BLaER1 treated with 17β-estradiol and CSF1 and Interleukin-3, amounts not matched to agents 10 nM and 100 nM (cell line): ENCODE measurements around the gene RCAN3.
A peak's percentile ranks its signal among the peaks of the same experiment; 100 is the strongest.

Source experiments
- H3K27ac ChIP-seq, 11 experiments: shearing (Covaris generic); formaldehyde crosslinking; 2 replicates each; pipeline ENCODE4 v1.8.1; 2022
- H3K27me3 ChIP-seq, 11 experiments: shearing (Covaris generic); formaldehyde crosslinking; 2 replicates each; pipeline ENCODE4 v1.8.1; 2022
- H3K36me3 ChIP-seq, 11 experiments: shearing (Covaris generic); formaldehyde crosslinking; 2 replicates each; pipeline ENCODE4 v1.8.1; 2022
- H3K4me1 ChIP-seq, 10 experiments: shearing (Covaris generic); formaldehyde crosslinking; 2 replicates each; pipeline ENCODE4 v1.8.1; 2022
- H3K4me2 ChIP-seq, 11 experiments: shearing (Covaris generic); formaldehyde crosslinking; 2 replicates each; pipeline ENCODE4 v1.8.1; 2022
- H3K4me3 ChIP-seq, 10 experiments: shearing (Covaris generic); formaldehyde crosslinking; 2 replicates each; pipeline ENCODE4 v1.8.1; 2022
- H3K9ac ChIP-seq, 11 experiments: shearing (Covaris generic); formaldehyde crosslinking; 2 replicates each; pipeline ENCODE4 v1.8.1; 2022
- H3K9me3 ChIP-seq, 11 experiments: shearing (Covaris generic); formaldehyde crosslinking; replicated peaks in 1 of 11; 2 replicates each; pipeline ENCODE4 v1.8.1; 2022
- H4K20me1 ChIP-seq, 11 experiments: shearing (Covaris generic); formaldehyde crosslinking; 2 replicates each; pipeline ENCODE4 v1.8.1; 2022
- Cebpa-rat ChIP-seq, 11 experiments: shearing (Covaris generic); IDR thresholded peaks; 2 replicates each; pipeline ENCODE4 v1.8.1; 2022

Gene RCAN3

DNA sequence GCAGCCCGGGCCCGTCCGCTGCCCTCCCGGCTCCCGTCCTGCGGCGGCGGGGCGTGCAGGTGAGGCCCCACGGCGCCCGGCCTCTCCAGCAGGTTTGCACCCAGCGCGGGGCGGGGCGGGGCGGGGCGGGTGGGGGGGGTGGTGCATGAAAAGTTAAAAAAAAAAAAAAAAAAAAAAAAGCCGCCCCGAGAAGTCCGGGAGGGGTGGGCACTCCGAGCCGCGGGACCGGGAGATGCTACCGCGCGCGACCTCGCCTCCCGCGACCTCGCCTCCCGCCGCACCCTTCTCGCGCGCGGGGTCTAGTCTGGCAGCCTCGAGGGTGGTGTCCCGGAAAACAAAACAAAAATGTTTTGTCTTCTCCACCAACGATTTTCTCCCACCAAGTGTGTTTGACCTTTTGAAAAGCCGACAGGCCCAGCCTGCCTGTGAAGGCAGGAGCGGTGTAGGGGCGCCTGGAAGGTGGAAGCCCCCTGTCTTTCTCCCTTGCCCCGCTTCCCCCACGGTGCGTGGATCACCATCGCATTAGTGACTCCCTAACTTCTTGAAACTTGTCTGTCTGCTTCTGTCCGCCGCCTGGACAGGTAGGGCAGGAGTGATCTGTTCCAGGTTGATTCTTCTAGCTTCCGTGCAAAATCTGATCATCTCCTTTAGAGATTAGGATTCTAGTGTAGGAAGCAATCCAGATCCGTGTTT lies 569 bp downstream of the RCAN3 start:
- no peaks in the 10 kb centered on the region for H3K36me3 ChIP-seq
- H3K4me1 ChIP-seq, result peaks cover 16 to 26% (median 23%) of the 10 kb centered on the region in 10 experiments
- TF ChIP-seq Cebpa-rat (IDR thresholded peaks at IDR 0.05), result no peak
- no peaks in the 10 kb centered on the region for H3K9me3 ChIP-seq
- peak overlapping the region in 2 of 11 experiments; percentile 79 to 82; a peak in 2 of 22 replicates for H3K27ac ChIP-seq
- peak overlapping the region in 10 of 11 experiments; percentile 71 to 91 (median 79); a peak in 18 of 22 replicates for H3K9ac ChIP-seq
- H3K27me3 ChIP-seq, result peaks cover 21 to 56% (median 44%) of the 10 kb centered on the region in 11 experiments
- H3K4me2 ChIP-seq, result peak overlapping the region; percentile 70 to 96 (median 93)
- H3K4me3 ChIP-seq, result peak overlapping the region; percentile 66 to 83 (median 74)
- peaks cover 0 to 3% (median 0%) of the 10 kb centered on the region in 11 experiments; a peak in 1 of 22 replicates for H4K20me1 ChIP-seq

- peak overlapping the region in 3 of 10 experiments; percentile 68 to 83 (median 81); a peak in 5 of 20 replicates for H3K4me3 ChIP-seq
- H3K27me3 ChIP-seq, result peaks cover 21 to 56% (median 44%) of the 10 kb centered on the region in 11 experiments
- peaks cover 0 to 3% (median 0%) of the 10 kb centered on the region in 11 experiments; a peak in 1 of 22 replicates for H4K20me1 ChIP-seq
- no peak overlapping the region for H3K9ac ChIP-seq
- no peaks in the 10 kb centered on the region for H3K9me3 ChIP-seq
- no peak overlapping the region for H3K27ac ChIP-seq
- peak overlapping the region in 5 of 11 experiments; percentile 90 to 96 (median 93); a peak in 10 of 22 replicates for H3K4me2 ChIP-seq
- TF ChIP-seq Cebpa-rat (IDR thresholded peaks at IDR 0.05), result no peak
- H3K36me3 ChIP-seq, result no peaks in the 10 kb centered on the region
- H3K4me1 ChIP-seq, result peaks cover 16 to 26% (median 23%) of the 10 kb centered on the region in 10 experiments
Observed at GRCh38 chr1:24503870-24504523, 1.4 kb downstream of the RCAN3 start.

DNA sequence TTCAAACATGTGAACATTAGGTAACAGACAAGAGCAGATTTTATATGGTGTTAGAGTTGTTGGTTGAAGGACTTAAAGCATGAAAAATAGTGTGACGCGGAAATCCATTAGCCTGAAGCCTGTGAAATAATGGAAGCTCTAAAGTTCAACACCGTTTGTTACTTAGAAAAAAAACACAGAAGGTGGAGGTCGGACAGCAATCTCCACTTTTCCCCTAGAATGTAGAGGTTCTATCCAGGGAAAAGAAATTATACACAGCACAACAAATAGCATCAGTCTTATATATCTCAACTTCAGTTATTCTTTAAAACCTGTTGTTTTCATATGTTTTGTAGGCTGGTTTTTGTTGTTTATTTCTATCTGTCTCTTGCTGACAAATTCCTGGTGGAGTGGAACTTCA lies 1.9 kb downstream of the RCAN3 start:
- Histone ChIP-seq H3K9me3 (no peaks in the 10 kb centered on the region), H3K27ac (no peak overlapping the region), H3K4me1 (peaks cover 16 to 26% (median 23%) of the 10 kb centered on the region in 10 experiments), H3K4me3 (no peak overlapping the region), H3K27me3 (peaks cover 21 to 56% (median 44%) of the 10 kb centered on the region in 11 experiments), H3K9ac (no peak overlapping the region), H3K36me3 (no peaks in the 10 kb centered on the region), H4K20me1 (peaks cover 0 to 3% (median 0%) of the 10 kb centered on the region in 11 experiments; a peak in 1 of 22 replicates), H3K4me2 (no peak overlapping the region; a peak in 1 of 22 replicates)
- TF ChIP-seq Cebpa-rat (IDR thresholded peaks at IDR 0.05), result no peak

- H3K9me3 ChIP-seq, result no peaks in the 10 kb centered on the region
- peaks cover 14 to 22% (median 20%) of the 10 kb centered on the region in 10 experiments for H3K4me1 ChIP-seq
- peaks cover 0 to 3% (median 0%) of the 10 kb centered on the region in 11 experiments; a peak in 2 of 22 replicates for H4K20me1 ChIP-seq
- TF ChIP-seq Cebpa-rat (IDR thresholded peaks at IDR 0.05), result no peak
- H3K36me3 ChIP-seq, result no peaks in the 10 kb centered on the region
- H3K27ac ChIP-seq, result no peak overlapping the region
- no peak overlapping the region for H3K4me2 ChIP-seq
- no peak overlapping the region for H3K9ac ChIP-seq
- no peak overlapping the region for H3K4me3 ChIP-seq
- peaks cover 21 to 56% (median 44%) of the 10 kb centered on the region in 11 experiments for H3K27me3 ChIP-seq
Observed at GRCh38 chr1:24505816-24506215, 3.2 kb downstream of the RCAN3 start.

DNA sequence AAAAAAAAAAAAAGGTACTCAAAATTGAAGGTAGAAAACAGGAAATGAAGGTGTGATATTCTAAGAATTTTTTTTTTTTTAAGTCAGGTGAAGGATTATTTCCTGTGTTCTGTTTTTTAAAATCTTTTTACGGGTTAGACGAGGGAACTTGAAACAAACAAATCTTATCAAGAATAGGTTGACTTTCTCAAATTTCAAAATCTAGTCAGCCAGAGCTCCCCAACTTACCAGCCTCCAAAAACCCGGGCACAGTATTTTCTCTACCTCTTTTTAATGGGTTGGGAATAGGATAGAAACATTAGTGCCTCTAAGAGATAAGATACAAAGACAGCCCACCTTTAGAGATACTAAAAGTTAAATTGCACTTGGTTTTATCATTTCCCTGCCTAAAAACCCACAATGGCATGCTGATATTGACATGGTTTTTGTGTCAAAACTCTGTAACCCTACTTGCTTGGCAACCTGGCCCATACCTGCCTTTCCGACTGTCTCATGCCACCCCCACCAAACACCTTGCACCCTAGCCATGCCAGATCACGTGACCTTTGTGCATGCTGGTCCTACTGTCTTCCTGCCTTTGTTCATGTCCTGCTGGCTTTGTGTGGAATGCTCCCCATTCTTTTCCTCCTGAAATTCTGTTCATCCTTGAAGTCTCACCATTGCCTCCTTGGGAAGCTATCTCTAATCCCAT lies 4.2 kb downstream of the RCAN3 start:
- Histone ChIP-seq H3K9me3 (no peaks in the 10 kb centered on the region), H3K27me3 (peaks cover 21 to 49% (median 38%) of the 10 kb centered on the region in 11 experiments), H3K36me3 (no peaks in the 10 kb centered on the region), H3K27ac (no peak overlapping the region), H3K4me2 (no peak overlapping the region), H3K4me3 (no peak overlapping the region), H3K9ac (no peak overlapping the region), H4K20me1 (peaks cover 0 to 3% (median 0%) of the 10 kb centered on the region in 11 experiments; a peak in 2 of 22 replicates), H3K4me1 (peaks cover 4 to 12% (median 10%) of the 10 kb centered on the region in 10 experiments)
- TF ChIP-seq Cebpa-rat (IDR thresholded peaks at IDR 0.05), result no peak

GRCh38 chr1:24507405-24507804 lies 4.8 kb downstream of the RCAN3 start:
- Histone ChIP-seq H3K9me3 (no peaks in the 10 kb centered on the region), H3K27ac (no peak overlapping the region), H3K27me3 (peaks cover 21 to 43% (median 32%) of the 10 kb centered on the region in 11 experiments), H3K4me1 (peaks cover 0 to 10% (median 5%) of the 10 kb centered on the region in 10 experiments; a peak in 13 of 20 replicates), H3K4me3 (no peak overlapping the region), H3K4me2 (no peak overlapping the region), H3K36me3 (no peaks in the 10 kb centered on the region), H3K9ac (no peak overlapping the region), H4K20me1 (peaks cover 0 to 3% (median 0%) of the 10 kb centered on the region in 11 experiments; a peak in 2 of 22 replicates)
- no peak for TF ChIP-seq Cebpa-rat (IDR thresholded peaks at IDR 0.05)

- no peak for TF ChIP-seq Cebpa-rat (IDR thresholded peaks at IDR 0.05)
- Histone ChIP-seq H4K20me1 (peaks cover 0 to 3% (median 0%) of the 10 kb centered on the region in 11 experiments; a peak in 2 of 22 replicates), H3K9ac (no peak overlapping the region), H3K36me3 (no peaks in the 10 kb centered on the region), H3K4me1 (peaks cover 0 to 4% (median 0%) of the 10 kb centered on the region in 10 experiments; a peak in 1 of 20 replicates), H3K27me3 (peaks cover 12 to 30% (median 22%) of the 10 kb centered on the region in 11 experiments), H3K4me2 (no peak overlapping the region), H3K9me3 (no peaks in the 10 kb centered on the region), H3K4me3 (no peak overlapping the region), H3K27ac (no peak overlapping the region)
Observed at GRCh38 chr1:24508911-24509310, 6.3 kb downstream of the RCAN3 start.

DNA sequence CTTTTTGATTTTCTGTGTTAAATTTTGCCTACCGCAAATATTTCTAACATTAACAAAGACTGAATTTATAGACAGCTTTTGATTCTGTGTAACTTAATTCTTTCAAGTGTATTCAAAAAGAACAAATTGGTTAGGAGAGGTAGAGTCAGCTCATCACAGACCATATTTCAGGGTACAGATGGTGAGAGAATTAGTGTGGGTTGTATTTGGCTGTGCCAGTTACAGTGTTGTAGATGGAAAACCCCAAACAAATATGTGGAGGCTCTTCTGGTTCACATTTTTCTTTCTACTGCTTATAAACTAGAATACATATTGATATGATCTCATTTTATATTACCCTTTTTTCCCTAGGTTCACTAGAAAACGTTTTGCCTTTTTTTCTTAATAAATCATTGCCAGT lies 11.1 kb downstream of the RCAN3 start:
- Histone ChIP-seq H3K36me3 (peaks cover 0 to 7% (median 0%) of the 10 kb centered on the region in 11 experiments; a peak in 1 of 22 replicates), H3K4me1 (no peaks in the 10 kb centered on the region), H3K4me3 (no peak overlapping the region), H3K9me3 (no peaks in the 10 kb centered on the region), H4K20me1 (no peaks in the 10 kb centered on the region; a peak in 2 of 22 replicates), H3K4me2 (no peak overlapping the region), H3K27ac (no peak overlapping the region), H3K27me3 (no peaks in the 10 kb centered on the region), H3K9ac (no peak overlapping the region)
- no peak for TF ChIP-seq Cebpa-rat (IDR thresholded peaks at IDR 0.05)
